Thyroid gland (tissue), 4 donors: Measurements from ENCODE around the gene SYCE3.

Experiments used
- CTCF ChIP-seq, 6 experiments: fragments of 200-600 bp in 3 of 6; fragments of 450-650 bp in 3 of 6; sonication (generic) in 3 of 6; IDR thresholded peaks; one replicate each; pipeline ENCODE4 v1.5.1; 2016 to 2019; ENCODE audit warnings: antibody characterized with exemption in 6 of 6, mild to moderate bottlenecking in 2 of 6, inconsistent platforms in 1 of 6, moderate library complexity in 1 of 6
- POLR2A ChIP-seq, 2 donors: fragments of 450-650 bp; IDR thresholded peaks; one replicate each; pipeline ENCODE4 v1.6.1; 2017; ENCODE audit warnings: antibody characterized with exemption in 2 of 2, mild to moderate bottlenecking in 2 of 2, moderate library complexity in 1 of 2

DNA sequence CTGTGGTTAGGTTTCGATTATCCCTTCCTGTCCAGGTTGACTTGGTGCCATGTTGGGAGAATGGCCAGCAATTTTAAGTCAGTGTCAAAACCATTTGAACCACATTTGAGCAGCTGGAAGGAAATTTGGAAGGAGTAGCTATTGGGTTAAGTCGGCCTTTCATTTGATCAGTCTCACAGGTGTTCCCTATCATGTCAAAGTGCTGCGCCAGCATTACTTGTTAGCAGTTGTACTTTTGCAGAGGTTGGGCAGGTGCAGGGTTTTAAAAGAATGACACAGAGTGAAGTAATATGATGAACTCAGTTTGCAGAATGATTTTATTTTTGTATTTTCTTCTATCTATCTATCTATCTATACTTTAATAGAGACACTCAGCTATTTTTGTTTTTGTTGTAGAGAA lies 26.5 kb downstream of the SYCE3 start:
- TF ChIP-seq CTCF (IDR thresholded peaks at IDR 0.05), result no peak
- no peak for TF ChIP-seq POLR2A (IDR thresholded peaks at IDR 0.05)
